HepG2 (cell line): ENCODE data around the gene CDK5RAP2. TPM values are rescaled to one million over a fixed set of nuclear protein-coding genes. Genes with fewer than 3 reads are reported as not detected.

Experiments used
- ADNP ChIP-seq: sonication (generic); formaldehyde crosslinking; IDR thresholded peaks from 2 replicates; pipeline ENCODE4 v1.4.0; 2020; ENCODE audit warnings: missing genetic modification reagents
- ELF3 ChIP-seq: IDR thresholded peaks from 2 replicates; pipeline ENCODE4 v1.6.1; 2016; ENCODE audit warnings: missing genetic modification reagents, missing compliant biosample characterization
- NFIC ChIP-seq: IDR thresholded peaks from 2 replicates; pipeline ENCODE4 v1.6.1; 2012; ENCODE audit warnings: mild to moderate bottlenecking, low read length, inconsistent platforms
- PITX1 ChIP-seq: sonication (generic); formaldehyde crosslinking; IDR thresholded peaks from 2 replicates; pipeline ENCODE4 v1.5.1; 2020; ENCODE audit warnings: mild to moderate bottlenecking, missing genetic modification reagents
- ZNF468 ChIP-seq: sonication (generic); formaldehyde crosslinking; IDR thresholded peaks from 2 replicates; pipeline ENCODE4 v1.8.0; 2022; ENCODE audit warnings: mild to moderate bottlenecking, moderate library complexity, missing genetic modification reagents
- polyA plus RNA-seq, 8 experiments: library from polyadenylated mRNA; depleted of rRNA in 3 of 8; stranded (reverse) in 7 of 8; unstranded in 1 of 8; fragments of >200 nt; fragmentation: Illumina TruSeq in 4 of 8; extraction: Trizol in 4 of 8; gene quantifications; 2 replicates each; pipeline versions ENCODE4 v1.2.1 to v1.2.3, GENCODE V29; 2011 to 2016; ENCODE audit warnings: low read depth in 4 of 8, missing spikeins in 1 of 8, mixed read lengths in 1 of 8; ENCODE audit not compliant: insufficient read depth in 1 of 8
- total RNA-seq, 5 experiments: library from RNA; depleted of rRNA; stranded (reverse); fragments of >200 nt; fragmentation: Illumina TruSeq; extraction: Trizol; gene quantifications; 2 replicates each; pipeline ENCODE4 v1.2.3, GENCODE V29; 2016; ENCODE audit warnings: low read depth in 1 of 5
- TF ChIP-seq, protein P1 (sequence below): sonication (generic); formaldehyde crosslinking; IDR thresholded peaks from 2 replicates; pipeline ENCODE4 v1.4.0; 2020; ENCODE audit warnings: mild to moderate bottlenecking, missing genetic modification reagents
- TF ChIP-seq, protein P2 (sequence below): sonication (generic); formaldehyde crosslinking; IDR thresholded peaks from 2 replicates; pipeline ENCODE4 v1.4.0; 2020; ENCODE audit warnings: mild to moderate bottlenecking, missing genetic modification reagents, borderline replicate concordance

Gene CDK5RAP2
- total and polyA plus RNA-seq, 2 of the 13 experiments (the other 11 are each of a cell fraction or from before 2014, with no cell fraction given), result 31.8 to 42.2 TPM

DNA sequence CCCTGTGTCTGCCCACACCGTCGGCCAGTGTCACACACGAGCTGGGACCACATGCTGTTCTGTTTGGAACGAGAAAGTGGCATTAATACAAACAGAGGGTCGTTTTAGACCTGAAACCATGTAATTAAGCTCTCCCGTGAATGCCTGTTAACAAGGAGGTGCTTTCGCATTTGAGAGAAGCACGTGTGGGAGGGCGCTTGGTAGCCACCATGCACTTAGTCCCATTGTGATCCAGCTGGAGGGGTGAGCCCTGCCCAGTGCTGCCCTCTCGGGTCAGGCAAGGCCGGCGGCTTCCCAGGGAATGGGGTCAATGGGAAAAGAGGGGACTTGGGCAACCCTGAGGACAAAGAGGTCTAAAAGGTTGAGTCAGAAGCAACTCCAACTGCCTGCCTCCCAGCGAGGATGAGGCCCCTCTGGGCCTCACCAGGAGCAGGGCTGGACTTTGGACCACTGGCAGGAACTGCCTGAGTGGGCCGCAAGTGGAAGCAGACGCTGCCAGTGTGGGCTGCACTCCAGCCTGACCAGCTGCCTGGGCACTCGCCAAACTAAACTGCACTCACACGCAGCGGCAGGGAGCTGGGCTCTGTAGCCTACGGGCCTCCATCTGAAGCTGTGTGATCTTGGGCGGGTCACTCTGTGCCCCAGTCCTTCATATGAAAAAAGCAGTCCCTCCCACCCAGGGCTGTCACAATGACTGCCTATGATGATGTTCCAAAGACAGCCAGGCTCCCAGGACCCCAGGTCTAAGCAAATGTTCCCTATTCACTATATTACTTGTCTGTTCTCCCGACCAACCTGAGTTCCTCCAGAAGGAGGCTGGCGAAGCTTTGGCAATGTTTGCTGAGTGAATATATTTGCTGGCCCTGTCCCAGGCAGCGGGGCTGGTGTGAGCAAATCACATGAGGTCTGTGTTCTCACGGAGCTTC, 195.7 kb downstream of the CDK5RAP2 start (continued):
- TF ChIP-seq NFIC (no peak), ELF3 (CRISPR knock-in tag) (no peak; the same call in 1 of the 2 replicates), ZNF468 (0 out of 2 replicates have a peak, but pooled peaks have one; percentile 71), ADNP (CRISPR knock-in tag) (peak; percentile 33; the same call in 1 of the 2 replicates), PITX1 (CRISPR knock-in tag) (peak; percentile 58; the same call in 1 of the 2 replicates)
- TF ChIP-seq, protein P1, sequence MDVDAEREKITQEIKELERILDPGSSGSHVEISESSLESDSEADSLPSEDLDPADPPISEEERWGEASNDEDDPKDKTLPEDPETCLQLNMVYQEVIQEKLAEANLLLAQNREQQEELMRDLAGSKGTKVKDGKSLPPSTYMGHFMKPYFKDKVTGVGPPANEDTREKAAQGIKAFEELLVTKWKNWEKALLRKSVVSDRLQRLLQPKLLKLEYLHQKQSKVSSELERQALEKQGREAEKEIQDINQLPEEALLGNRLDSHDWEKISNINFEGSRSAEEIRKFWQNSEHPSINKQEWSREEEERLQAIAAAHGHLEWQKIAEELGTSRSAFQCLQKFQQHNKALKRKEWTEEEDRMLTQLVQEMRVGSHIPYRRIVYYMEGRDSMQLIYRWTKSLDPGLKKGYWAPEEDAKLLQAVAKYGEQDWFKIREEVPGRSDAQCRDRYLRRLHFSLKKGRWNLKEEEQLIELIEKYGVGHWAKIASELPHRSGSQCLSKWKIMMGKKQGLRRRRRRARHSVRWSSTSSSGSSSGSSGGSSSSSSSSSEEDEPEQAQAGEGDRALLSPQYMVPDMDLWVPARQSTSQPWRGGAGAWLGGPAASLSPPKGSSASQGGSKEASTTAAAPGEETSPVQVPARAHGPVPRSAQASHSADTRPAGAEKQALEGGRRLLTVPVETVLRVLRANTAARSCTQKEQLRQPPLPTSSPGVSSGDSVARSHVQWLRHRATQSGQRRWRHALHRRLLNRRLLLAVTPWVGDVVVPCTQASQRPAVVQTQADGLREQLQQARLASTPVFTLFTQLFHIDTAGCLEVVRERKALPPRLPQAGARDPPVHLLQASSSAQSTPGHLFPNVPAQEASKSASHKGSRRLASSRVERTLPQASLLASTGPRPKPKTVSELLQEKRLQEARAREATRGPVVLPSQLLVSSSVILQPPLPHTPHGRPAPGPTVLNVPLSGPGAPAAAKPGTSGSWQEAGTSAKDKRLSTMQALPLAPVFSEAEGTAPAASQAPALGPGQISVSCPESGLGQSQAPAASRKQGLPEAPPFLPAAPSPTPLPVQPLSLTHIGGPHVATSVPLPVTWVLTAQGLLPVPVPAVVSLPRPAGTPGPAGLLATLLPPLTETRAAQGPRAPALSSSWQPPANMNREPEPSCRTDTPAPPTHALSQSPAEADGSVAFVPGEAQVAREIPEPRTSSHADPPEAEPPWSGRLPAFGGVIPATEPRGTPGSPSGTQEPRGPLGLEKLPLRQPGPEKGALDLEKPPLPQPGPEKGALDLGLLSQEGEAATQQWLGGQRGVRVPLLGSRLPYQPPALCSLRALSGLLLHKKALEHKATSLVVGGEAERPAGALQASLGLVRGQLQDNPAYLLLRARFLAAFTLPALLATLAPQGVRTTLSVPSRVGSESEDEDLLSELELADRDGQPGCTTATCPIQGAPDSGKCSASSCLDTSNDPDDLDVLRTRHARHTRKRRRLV (CRISPR knock-in tag), result no peak
- TF ChIP-seq, protein P2, sequence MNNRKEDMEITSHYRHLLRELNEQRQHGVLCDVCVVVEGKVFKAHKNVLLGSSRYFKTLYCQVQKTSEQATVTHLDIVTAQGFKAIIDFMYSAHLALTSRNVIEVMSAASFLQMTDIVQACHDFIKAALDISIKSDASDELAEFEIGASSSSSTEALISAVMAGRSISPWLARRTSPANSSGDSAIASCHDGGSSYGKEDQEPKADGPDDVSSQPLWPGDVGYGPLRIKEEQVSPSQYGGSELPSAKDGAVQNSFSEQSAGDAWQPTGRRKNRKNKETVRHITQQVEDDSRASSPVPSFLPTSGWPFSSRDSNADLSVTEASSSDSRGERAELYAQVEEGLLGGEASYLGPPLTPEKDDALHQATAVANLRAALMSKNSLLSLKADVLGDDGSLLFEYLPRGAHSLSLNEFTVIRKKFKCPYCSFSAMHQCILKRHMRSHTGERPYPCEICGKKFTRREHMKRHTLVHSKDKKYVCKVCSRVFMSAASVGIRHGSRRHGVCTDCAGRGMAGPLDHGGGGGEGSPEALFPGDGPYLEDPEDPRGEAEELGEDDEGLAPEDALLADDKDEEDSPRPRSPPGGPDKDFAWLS, result peak; percentile 54; the same call in 1 of the 2 replicates
- TF ChIP-seq, all 625 proteins: peak for 309
